ENCODE data around the gene ARHGAP45.
A peak's percentile ranks its signal among the peaks of the same experiment; 100 is the strongest.

The ARHGAP45 gene

GRCh38 chr19:1069009-1069779, 2.2 kb downstream of the ARHGAP45 start:
- DNase-seq (ENCODE audit: extremely low read depth in 1 of 2, low read depth in 1 of 2), result peak in 1 of 2 donors; percentile 55

- DNase-seq (ENCODE audit: extremely low read depth in 1 of 2, low read depth in 1 of 2), result no peak
These were observed 3.6 kb downstream of the ARHGAP45 start for GRCh38 chr19:1070576-1070930.

DNA sequence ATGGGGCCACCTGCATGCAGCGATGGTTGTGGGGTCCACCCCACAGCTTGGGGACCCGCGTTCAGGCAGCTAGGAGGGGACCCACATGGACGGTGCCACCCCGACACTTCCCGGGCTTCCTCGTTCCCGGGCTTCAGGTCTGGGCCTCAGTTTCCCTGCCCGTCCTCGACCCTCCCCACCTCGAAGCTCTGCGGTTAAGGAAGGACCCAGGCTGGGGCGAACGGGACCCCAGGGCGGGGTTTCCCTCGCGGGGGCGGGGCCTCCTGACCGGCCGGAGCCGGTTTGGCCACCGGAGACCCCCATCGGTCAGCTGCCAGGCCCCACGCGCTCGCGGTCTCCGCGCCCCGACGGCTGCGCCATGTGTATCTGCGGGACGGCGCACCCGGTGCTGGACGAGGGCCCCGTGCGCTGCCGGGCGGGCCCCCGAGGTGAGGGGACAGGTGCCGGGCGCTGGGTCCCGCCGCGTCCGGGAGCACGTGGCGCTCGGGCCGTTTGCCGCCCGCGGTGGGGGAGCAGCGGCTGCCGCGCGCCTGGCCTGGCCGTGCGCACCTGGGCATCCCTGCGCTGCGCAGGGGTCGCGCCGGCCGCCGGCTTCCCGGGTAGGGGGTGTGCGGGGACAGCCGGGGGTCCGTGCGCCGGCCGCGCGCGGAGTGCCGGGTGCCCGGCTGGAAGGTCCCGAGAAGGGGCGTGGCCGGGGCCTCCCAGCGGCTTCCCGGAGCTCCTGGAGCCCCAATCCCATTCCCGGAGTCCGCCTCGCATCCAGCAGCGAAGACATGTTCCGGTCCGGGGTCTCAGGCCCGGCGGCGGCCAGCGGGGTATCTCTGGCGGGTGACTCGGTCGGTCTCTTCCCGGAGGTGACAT, 4.2 kb downstream of the ARHGAP45 start:
- no peak for DNase-seq (ENCODE audit: extremely low read depth in 1 of 2, low read depth in 1 of 2)

DNA sequence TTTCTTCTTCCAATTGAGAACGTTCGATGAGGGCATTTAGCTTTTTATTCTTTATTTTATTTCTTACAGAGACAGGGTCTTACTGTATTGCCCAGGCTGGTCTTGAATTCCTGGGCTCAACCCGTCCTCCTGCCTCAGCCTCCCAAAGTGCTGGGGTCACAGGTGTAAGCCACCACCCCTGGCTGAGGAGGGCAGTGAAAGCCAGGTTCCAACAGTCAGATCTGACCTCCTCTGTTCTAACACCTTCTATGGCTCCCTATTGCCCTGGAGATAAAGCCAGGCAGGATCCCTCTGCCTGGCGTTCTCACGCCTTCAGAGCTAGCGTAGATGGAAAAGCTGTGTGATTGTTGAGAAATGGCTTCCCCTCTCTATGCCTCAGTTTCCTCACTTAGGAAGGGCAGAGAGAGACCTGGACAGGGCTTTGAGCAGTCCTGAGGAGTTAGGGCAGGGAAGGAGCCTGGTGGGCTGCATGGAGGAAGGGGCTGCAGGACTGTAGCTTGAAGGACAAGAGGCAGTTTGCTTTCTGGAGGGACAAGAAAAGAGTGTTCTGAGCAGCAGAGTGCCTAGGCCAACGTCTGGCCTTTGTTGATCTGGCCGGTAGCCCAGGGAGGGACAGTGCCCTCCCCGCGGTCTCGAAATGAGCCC, 5.5 kb downstream of the ARHGAP45 start:
- no peak for DNase-seq (ENCODE audit: extremely low read depth in 1 of 2, low read depth in 1 of 2)

DNA sequence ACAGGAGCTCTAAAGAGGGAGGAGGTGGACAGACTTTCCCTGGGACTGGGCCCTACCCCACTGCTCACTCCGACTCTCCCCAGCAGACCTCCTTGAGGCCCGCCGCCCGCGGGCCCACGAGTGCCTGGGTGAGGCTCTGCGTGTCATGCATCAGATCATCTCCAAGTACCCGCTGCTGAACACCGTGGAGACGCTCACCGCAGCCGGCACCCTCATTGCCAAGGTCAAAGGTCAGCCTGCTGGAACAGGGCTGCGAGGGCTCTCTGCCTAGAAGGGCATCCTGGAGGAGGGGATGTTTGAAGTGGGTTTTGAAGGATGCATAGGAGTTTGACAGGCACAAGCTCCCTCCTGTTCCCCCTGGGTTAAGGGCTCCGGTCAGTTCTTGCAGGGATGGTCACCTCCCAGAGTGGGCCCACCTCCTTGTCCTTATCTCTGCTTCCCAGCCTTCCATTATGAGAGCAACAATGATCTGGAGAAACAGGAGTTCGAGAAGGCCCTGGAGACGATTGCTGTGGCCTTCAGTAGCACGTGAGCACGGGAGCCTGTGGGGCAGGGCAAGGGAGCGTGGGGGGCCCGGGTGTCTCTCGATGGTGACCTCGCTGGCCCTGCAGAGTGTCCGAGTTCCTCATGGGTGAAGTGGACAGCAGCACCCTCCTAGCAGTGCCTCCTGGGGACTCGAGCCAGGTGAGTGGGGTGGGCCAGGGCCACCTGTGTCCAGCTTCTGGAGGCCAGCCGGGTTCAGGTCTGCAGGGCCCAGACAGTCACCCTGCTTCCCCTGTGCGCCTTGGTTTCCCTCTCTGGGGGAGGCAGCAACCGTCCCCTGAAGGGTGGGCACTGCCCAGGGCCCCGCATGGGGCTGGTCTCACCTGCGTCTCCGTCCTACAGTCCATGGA, 6.3 kb downstream of the ARHGAP45 start:
- DNase-seq (ENCODE audit: extremely low read depth in 1 of 2, low read depth in 1 of 2), result no peak

GRCh38 chr19:1073956-1074517, 7.1 kb downstream of the ARHGAP45 start:
- DNase-seq (ENCODE audit: extremely low read depth in 1 of 2, low read depth in 1 of 2), result no peak

DNA sequence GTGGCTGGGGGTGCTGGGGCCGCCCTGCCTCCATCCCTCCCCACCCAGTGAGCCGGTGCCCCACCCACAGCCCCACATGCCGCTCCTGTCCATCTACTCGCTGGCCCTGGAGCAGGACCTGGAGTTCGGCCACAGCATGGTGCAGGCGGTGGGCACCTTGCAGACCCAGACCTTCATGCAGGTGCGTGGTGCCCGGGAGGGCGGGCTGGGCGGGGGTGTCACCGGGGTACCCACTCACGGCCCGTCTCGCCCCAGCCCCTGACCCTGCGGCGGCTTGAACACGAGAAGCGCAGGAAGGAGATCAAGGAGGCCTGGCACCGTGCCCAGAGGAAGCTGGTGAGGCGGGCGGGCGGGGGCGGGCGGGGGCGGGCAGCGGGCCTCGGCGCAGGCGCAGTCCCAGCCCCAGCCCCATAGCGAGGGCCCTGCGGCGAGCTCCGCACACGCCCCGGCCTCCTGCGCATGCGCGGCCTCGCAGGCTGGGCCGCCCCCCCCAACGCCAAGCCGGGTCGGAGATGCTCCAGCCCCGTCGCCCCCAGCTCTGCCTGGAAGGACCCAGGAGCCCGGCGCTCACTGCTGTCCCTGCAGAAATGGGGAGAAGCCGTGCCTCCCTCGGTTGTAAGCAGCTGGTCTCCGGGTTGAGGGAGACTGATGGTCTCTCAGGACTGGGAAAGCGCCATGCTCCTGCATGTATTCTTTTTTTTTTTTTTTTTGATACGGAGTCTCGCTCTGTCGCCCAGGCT, 7.7 kb downstream of the ARHGAP45 start:
- peak; percentile 96 to 98 for DNase-seq (ENCODE audit: extremely low read depth in 1 of 2, low read depth in 1 of 2)

- no peak for DNase-seq (ENCODE audit: extremely low read depth in 1 of 2, low read depth in 1 of 2)
These were observed 9.0 kb downstream of the ARHGAP45 start for GRCh38 chr19:1076046-1076386.

DNA sequence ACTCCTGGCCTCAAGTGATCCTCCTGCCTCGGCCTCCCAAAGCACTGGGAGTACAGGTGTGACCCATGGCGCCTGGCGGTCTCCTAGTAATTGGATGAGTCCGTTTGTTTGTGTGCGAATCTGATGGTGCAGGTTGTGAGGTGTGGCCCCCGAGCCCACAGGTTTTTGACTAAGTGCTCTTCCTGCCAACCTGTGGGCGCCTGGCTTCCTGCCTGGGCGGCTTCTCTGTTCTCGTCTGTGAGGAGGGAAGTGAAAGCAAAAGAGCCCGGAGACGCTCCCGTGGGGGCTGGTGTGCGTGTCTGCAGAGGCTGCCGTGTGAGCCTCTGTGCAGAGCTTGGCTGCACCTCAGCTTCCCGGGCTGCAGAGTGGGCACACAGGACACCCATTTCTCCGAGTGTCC, 10.0 kb downstream of the ARHGAP45 start:
- peak; percentile 82 to 89 for DNase-seq (ENCODE audit: extremely low read depth in 1 of 2, low read depth in 1 of 2)

GRCh38 chr19:1079566-1080111, 12.7 kb downstream of the ARHGAP45 start:
- DNase-seq (ENCODE audit: extremely low read depth in 1 of 2, low read depth in 1 of 2), result no peak

DNA sequence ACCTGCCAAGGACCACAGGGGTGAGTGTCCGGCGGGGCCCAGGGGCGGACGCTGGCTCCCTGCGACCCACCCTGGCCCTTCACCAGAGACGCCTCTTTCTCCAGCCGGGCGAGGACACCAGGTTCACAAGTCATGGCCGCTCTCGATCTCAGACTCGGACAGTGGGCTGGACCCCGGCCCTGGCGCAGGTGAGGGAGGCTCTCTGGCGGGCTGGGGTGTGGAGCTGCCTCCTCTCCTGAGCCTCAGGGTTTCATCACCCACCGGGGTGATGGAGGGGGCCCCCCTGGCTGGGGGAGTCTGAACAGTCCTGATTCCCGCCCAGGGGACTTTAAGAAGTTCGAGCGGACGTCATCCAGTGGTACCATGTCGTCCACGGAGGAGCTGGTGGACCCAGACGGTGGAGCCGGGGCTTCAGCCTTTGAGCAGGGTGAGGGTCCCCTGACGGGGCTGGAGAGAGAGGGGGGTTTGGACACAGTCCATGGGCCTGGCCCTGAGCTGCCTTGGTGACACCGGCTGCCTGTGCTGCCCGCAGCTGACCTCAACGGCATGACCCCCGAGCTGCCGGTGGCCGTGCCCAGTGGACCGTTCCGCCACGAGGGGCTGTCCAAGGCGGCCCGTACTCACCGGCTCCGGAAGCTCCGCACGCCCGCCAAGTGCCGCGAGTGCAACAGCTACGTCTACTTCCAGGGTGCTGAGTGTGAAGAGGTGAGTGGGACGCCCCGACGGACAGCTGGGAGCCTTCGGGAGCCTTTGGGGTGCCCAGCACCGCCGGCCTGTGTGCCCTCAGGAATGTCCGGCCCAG, 13.6 kb downstream of the ARHGAP45 start:
- no peak for DNase-seq (ENCODE audit: extremely low read depth in 1 of 2, low read depth in 1 of 2)

DNA sequence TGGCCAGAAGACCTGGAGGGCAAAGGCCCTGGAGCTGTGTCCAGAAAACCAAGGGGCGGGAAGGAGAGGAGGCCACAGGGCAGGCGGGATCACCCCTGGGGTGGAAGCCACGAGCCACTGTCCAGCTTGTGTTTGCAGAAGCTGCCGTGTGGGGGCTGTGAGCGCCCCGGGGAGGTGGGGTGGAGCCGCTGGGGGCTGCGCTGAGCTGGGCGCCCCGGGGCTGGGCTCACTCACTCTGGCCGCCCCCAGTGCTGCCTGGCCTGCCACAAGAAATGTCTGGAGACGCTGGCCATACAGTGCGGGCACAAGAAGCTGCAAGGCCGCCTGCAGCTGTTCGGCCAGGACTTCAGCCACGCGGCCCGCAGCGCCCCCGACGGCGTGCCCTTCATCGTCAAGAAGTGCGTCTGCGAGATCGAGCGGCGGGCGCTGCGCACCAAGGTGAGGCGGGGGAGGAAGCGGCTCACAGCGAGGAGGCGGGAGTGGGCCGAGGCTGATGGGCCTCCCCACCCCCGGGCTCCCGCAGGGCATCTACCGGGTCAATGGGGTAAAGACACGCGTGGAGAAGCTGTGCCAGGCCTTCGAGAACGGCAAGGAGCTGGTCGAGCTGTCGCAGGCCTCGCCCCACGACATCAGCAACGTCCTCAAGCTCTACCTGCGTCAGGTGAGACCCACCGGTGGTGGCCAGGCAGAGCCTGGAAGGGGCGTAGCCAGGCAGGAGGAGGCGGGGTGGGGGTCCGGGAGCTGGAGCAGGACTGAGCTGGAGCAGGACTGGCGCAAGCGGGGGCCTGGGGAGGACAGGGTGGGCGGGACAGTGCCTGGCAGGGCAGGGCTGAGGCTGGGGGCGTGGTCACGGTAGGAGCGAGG, 14.6 kb downstream of the ARHGAP45 start:
- DNase-seq (ENCODE audit: extremely low read depth in 1 of 2, low read depth in 1 of 2), result no peak

DNA sequence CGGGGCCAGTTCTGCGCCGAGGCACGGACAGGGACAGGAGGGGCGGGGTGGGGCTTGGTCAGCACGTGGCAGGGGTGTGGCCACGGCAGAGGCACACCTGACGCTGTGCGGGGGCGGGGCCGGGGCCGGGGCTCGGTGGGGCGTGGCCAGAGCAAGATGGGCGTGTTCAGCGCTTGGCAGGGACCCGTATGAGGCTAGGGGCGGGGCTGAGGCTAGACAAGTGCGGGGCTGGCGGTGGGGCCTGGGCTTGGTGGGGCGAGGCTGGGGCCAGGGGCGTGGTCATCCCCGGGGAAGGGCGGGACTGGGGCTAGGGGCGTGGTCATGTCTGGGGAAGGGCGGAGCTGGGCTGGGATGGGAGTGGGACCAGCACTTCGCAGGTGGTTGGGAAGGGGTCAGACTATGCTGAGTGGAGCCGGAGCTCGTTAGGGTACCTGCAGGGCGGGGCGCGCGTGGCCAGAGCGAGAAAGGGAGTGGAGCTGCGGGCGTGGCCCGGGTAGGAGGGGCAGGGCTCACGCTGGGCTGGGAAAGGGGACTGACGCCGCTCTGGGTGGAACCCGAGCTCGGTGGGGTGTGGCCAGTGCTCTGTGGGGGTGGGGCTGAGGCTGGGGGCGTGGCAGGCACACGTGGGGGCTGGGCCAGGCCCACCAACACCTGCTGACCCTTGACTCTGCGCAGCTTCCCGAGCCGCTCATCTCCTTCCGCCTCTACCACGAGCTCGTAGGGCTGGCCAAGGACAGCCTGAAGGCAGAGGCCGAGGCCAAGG, 15.4 kb downstream of the ARHGAP45 start:
- DNase-seq (ENCODE audit: extremely low read depth in 1 of 2, low read depth in 1 of 2), result peak in 1 of 2 donors; percentile 69

GRCh38 chr19:1082928-1083816, 16.2 kb downstream of the ARHGAP45 start:
- DNase-seq (ENCODE audit: extremely low read depth in 1 of 2, low read depth in 1 of 2), result no peak

DNA sequence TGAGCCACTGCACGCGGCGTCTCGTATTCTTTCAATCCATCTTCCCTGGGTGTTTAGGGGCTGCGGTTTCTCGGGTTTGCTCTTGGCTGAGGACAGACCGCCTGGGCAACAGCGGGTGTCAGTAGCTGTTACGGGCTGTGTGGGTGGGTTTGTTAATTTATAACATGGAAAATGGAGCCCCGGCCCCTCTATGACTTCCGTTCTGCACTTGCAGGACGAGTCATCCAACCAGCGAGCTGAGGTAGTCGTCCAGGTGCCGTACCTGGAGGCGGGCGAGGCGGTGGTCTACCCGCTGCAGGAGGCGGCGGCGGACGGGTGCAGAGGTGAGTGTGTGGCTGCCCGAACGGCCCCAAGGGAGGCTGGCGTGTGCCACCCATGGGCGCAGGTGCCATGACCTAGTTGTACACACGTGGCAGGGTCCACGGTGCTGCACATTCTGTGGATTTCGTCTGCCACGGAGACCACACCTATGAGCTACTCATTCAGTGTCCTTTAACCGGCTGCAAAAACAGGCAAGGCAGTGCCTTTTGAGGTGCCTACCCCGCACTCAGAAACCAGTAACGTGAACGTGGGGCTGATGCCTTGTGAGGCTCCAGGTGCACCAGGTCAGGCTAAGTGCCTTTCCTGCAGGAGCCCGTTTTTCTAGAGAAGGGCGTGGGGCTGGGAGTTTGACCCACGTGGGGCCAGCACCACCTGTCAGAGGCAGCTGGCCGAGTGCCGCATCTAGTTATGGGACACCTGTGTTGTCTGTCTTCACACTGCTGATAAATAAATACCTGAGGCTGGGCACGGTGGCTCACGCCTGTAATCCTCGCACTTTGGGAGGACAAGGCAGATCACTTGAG, 17.3 kb downstream of the ARHGAP45 start:
- no peak for DNase-seq (ENCODE audit: extremely low read depth in 1 of 2, low read depth in 1 of 2)
